Lower leg skin (tissue), 3 donors: Measurements from ENCODE around the gene TMEM121B.

Experiments used
- CTCF ChIP-seq, 3 donors: fragments of 450-650 bp; IDR thresholded peaks; one replicate each; pipeline ENCODE4 v1.5.1; 2016; ENCODE audit warnings: antibody characterized with exemption in 3 of 3, mild to moderate bottlenecking in 3 of 3, moderate library complexity in 2 of 3
- POLR2A ChIP-seq, 2 donors: fragments of 450-650 bp; IDR thresholded peaks; one replicate each; pipeline ENCODE4 v1.6.1; 2016 to 2017; ENCODE audit warnings: antibody characterized with exemption in 2 of 2, mild to moderate bottlenecking in 1 of 2, moderate library complexity in 1 of 2

GRCh38 chr22:17084554-17085276 lies 36.4 kb downstream of the TMEM121B start, which contains the start of gene IL17RA:
- TF ChIP-seq POLR2A (IDR thresholded peaks at IDR 0.05): peak in 1 of 2 donors; percentile 26
- no peak for TF ChIP-seq CTCF (IDR thresholded peaks at IDR 0.05)
